H1 (cell line): ENCODE data around the gene RBBP9. TPM values are rescaled to one million over a fixed set of nuclear protein-coding genes. Genes with fewer than 3 reads are reported as not detected.

ENCODE experiments used
- microRNA counts: library from miRNA; unstranded; fragments of <30 nt; microRNA quantifications from one replicate; lab custom pipeline; 2015
- microRNA-seq, 2 experiments: library from miRNA; unstranded; fragments of <30 nt; microRNA quantifications; one replicate each; pipeline versions ENCODE4 to v1.2.0, GENCODE V29; 2016 to 2020; ENCODE audit warnings: borderline microRNAs expressed in 2 of 2, borderline number of aligned reads in 2 of 2, borderline replicate concordance in 1 of 2
- polyA plus RNA-seq, 7 experiments: library from polyadenylated mRNA; depleted of rRNA in 3 of 7; stranded (reverse) in 5 of 7; unstranded in 2 of 7; fragments of >200 nt in 5 of 7; fragments of 200-250 nt in 2 of 7; gene quantifications; 1 replicate in 5 of 7; 2 replicates in 1 of 7; 4 replicates in 1 of 7; pipeline versions ENCODE4 v1.2.1 to v1.2.3, GENCODE V29; 2011 to 2013; ENCODE audit warnings: missing spikeins in 2 of 7, mixed read lengths in 2 of 7
- small RNA-seq: library from polyadenylated mRNA; stranded (forward); fragments of <200 nt; extraction: miRNeasy Mini kit (QIAGEN cat#:217004); gene quantifications from one replicate; pipeline ENCODE3, GENCODE V24; 2013; ENCODE audit not compliant: insufficient read depth
- total RNA-seq: library from RNA; stranded (reverse); fragmentation: NEBNext Ultra II Directional; extraction: Animal tissue kit (Norgen Biotek cat#: 25700); gene quantifications from 2 replicates; pipeline ENCODE4 v1.2.1, GENCODE V29; 2021

Gene RBBP9
- total and polyA plus RNA-seq, 2 of the 8 experiments (the other 6 are each of a cell fraction or from before 2014, with no cell fraction given) = 9.5 to 13.5 TPM

MicroRNAs within 50 kb of the gene (microRNA counts, 767-probe panel; counts per million panel counts)
- 879 counts per million, percentile 95 among the panel's probes with 10 or more counts for microRNA hsa-miR-3192 (lab: Ali Mortazavi, UCI)

Small RNAs within 50 kb of the gene (microRNA-seq; reads per million reads assigned to microRNA genes)
- 0.41 to 0.46 reads per million in 2 experiments for gene MIR3192

Small RNAs within 50 kb of the gene (small RNA-seq; reads per million reads assigned to genes)
- gene MIR3192 = not detected

Other genes with a start within 250 kb of the RBBP9 start
- 12.1 and 14.3 TPM in 2 replicates for gene ZNF133, start 208.7 kb downstream of the RBBP9 start, total RNA-seq
- 13.2 and 15.8 TPM in 2 replicates for gene ZNF133, start 208.7 kb downstream of the RBBP9 start, polyA plus RNA-seq (2011; rRNA removed)
- 9.7 and 9.9 TPM in 2 replicates for gene DZANK1, start 30.2 kb downstream of the RBBP9 start, total RNA-seq
- 4.9 and 8.0 TPM in 2 replicates for gene DZANK1, start 30.2 kb downstream of the RBBP9 start, polyA plus RNA-seq (2011; rRNA removed)
- 12.6 and 14.0 TPM in 2 replicates for gene POLR3F, start 29.8 kb downstream of the RBBP9 start, total RNA-seq
- gene POLR3F, start 29.8 kb downstream of the RBBP9 start, polyA plus RNA-seq (2011; rRNA removed) = 2.8 and 5.7 TPM in 2 replicates
- gene SEC23B, start 10.7 kb upstream of the RBBP9 start, total RNA-seq = 61.2 and 62.8 TPM in 2 replicates
- 49.6 and 53.3 TPM in 2 replicates for gene SEC23B, start 10.7 kb upstream of the RBBP9 start, polyA plus RNA-seq (2011; rRNA removed)
- 69.8 and 73.0 TPM in 2 replicates for gene SMIM26, start 70.2 kb upstream of the RBBP9 start, total RNA-seq
- 73.0 and 95.0 TPM in 2 replicates for gene SMIM26, start 70.2 kb upstream of the RBBP9 start, polyA plus RNA-seq (2011; rRNA removed)
- gene DTD1, start 90.8 kb upstream of the RBBP9 start, total RNA-seq = 66.6 and 72.1 TPM in 2 replicates
- 49.7 and 57.4 TPM in 2 replicates for gene DTD1, start 90.8 kb upstream of the RBBP9 start, polyA plus RNA-seq (2011; rRNA removed)